Breast epithelium (tissue), 3 donors: ENCODE data around the gene SLC22A7.

Experiments
- CTCF ChIP-seq, 3 donors: fragments of 450-650 bp; IDR thresholded peaks; one replicate each; pipeline ENCODE4 v1.5.1; 2016 to 2017; ENCODE audit warnings: antibody characterized with exemption in 3 of 3, mild to moderate bottlenecking in 3 of 3, moderate library complexity in 3 of 3
- POLR2A ChIP-seq: fragments of 450-650 bp; IDR thresholded peaks from one replicate; pipeline ENCODE4 v1.6.1; 2016; ENCODE audit warnings: antibody characterized with exemption, mild to moderate bottlenecking, moderate library complexity

- TF ChIP-seq CTCF (IDR thresholded peaks at IDR 0.05) (no peak), POLR2A (no peak)
These were observed 1.1 kb upstream of the SLC22A7 start for GRCh38 chr6:43296780-43297497.
